Activated CD4-positive, alpha-beta T cell treated with anti-CD3 and anti-CD28 coated beads for 48 hours (primary cell): Measurements from ENCODE around the gene IL9.

ENCODE experiments used
- DNase-seq: peaks from one replicate; pipeline ENCODE4 v3.0.0-alpha.2; 2020

Gene IL9

DNA sequence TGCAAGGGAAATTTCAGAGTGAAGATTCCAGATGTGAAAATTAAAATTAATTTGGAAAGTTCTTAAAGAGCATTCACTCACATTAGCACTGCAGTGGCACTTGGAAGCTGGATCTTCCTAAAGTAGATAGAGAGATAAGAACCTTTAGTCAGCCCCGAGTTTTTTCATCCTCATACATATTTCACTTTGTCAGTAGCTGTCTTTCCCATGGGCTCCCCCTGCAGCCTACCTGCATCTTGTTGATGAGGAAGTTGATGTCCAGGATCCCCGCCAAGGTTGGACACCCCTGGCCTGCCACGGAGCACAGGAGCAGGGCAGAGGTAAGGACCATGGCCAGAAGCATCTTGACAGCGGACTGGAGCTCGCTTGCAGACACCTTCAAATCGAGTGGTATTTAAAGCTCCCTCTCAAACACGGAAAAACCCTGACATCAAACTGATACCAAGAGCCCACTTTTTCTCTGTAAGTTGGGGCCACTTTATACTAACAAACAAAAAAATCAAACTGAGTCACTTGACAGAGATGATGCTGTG is at the start of gene IL9:
TSS of gene IL9 (minus strand) at position 368 of the 533 bp plus-strand sequence. CDS start at position 343, 25 bp downstream.
- DNase-seq = no peak

DNA sequence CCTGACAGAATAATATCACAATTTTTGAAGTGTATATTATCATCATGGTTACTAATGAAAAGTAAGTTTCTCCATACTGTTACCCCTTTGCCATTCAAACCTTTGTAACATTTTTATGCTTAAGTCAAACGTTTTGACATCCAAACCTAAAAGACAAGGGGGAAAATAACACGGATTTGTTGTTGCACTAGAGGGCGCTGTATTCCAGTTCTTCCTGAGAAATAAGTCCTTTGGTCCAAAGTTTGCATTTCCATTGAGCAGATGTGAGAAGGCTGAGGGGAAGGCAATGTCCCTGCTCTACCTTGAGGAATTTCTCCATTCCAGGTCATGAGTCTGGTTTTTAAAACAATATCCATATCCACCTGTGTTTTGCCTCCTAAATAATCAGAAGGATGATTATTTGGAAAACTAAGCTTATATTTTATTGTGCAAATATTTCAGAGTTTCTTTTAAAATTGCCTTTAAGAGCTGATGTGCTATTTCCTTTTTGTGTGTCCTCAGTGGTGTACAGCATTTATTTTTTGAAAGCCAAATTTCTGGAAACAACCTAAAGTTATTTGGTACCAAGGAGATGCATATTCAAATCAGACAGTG is 49.4 kb upstream of the IL9 start:
- DNase-seq = peak; percentile 28

DNA sequence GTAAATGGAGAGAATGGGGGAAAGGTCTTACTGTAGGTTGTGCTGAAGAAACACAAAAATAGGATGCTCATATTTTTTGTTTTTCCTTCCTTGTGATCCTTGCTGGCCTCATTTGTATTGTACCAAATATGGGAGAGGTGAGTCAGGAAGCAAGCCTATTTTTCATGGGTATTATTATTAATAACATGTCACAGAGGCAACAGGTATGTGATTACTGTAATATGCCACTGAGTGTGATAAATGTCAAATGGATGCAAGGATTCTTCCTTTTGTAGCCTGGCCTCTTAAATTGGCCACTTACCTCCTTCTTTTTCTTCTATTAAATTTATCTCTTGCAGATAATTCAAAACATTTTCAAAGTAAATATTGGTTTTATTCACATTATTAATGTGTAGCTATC is 48.9 kb upstream of the IL9 start:
- DNase-seq = no peak

DNA sequence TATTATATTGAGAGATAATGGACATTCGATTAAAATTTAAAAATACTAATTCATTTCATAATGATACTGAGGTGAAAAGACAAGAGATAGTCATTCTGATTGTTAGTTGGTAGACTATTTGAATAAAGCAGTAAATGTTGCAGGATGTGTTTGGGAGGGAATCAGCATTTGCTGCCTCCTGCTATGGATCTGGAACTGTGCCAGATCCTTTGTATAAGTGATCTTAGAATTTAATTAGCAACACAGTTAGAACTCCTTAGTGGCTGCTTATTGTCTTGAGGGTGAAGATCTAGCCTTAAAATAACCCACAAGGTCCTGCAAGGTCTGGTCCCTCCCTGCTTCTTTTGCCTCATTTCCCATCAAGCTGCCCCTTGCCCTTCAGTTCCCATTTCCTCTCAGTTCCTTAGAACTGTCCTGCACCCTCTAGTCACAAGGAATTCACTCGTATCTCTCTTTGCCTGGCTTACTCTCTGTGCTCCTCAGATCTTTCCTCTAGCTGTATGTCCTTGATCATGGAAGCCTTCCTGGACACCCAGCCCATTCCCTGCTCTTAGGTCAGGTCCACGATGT is 46.6 kb upstream of the IL9 start:
- no peak for DNase-seq

DNA sequence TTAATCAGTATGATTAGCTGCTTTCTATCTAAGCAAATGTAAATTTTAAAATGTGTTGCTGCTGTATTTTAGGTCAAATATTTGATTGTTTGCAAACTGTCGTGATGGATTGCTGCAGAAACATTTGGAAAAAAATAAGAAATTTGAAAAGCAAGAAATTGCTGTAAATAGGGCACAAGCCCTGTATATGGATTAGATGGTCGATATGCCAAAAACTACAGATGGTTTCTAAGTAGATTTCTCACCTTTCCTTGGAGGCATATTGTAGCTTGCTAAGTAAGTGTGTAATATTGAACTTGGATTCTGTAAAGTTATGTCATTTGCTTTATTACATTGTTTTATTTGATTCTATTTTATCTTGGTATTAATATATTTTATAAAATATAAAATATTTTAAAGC is 46.1 kb upstream of the IL9 start:
- DNase-seq = no peak

DNA sequence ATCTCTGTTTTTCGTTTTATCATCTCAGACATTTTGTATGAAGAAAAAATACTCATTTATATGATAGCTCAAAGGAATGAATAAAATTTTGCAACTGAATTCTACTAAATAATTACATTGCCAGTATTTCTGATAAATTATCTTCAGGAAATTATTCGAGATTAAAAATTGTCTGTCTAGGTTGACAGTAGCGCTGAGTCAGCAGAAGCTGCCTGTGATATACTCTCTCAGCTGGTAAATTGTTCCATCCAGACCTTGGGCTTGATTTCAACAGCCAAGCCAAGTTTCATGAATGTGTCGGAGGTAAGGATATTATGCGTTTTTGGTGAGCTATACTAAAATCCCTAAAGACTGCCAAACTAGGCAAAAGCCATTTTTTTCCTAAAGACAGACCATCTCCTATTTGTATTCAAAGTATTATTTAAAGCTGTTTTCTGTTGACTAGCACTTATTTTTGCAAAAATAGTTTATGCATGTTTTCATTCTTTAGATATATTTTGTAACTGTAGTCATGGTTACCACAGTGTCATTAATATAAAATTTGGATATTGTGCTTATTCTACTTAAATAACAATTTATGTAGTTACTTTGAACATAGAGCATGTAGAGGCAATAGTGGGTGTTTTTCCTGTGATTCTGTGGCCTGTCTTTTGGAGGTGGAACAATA is 41.7 kb upstream of the IL9 start:
- no peak for DNase-seq

DNA sequence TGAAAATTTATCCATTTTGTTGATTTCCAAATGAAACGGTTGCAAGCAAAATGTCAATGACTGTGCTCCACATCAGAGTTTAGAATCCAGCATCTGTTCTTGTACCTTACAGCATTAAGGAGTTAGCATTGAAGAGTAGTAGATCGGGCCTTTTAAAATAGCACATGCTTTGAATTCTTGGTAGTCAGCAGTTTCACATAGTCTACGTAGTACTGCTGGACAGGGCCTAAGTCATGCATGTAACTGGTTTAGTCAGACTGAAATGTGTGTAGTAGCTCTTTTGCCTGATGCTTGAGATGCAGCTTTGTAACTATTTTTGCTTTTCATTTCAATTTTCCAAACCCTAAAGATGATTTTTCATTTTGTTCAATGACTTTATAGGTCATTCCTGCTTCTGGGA is 39.3 kb upstream of the IL9 start:
- no peak for DNase-seq

DNA sequence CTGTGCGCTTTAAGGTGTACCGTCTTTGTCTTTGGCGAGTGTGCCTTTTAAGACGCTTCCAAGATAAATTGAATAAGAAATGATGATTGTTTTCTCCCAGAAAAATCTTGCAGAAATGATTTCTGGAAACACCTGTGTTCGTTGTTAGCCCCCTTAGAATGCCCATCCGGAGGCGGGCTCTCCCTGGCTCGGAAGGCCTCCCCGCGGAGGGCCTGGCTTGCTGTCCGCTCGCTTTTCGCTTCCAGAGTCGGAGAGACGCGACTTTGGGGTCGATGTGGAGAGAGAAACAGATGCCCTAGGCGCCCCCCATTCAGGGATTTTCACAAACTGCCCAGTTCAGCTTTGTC is 35.3 kb upstream of the IL9 start:
- DNase-seq = no peak

DNA sequence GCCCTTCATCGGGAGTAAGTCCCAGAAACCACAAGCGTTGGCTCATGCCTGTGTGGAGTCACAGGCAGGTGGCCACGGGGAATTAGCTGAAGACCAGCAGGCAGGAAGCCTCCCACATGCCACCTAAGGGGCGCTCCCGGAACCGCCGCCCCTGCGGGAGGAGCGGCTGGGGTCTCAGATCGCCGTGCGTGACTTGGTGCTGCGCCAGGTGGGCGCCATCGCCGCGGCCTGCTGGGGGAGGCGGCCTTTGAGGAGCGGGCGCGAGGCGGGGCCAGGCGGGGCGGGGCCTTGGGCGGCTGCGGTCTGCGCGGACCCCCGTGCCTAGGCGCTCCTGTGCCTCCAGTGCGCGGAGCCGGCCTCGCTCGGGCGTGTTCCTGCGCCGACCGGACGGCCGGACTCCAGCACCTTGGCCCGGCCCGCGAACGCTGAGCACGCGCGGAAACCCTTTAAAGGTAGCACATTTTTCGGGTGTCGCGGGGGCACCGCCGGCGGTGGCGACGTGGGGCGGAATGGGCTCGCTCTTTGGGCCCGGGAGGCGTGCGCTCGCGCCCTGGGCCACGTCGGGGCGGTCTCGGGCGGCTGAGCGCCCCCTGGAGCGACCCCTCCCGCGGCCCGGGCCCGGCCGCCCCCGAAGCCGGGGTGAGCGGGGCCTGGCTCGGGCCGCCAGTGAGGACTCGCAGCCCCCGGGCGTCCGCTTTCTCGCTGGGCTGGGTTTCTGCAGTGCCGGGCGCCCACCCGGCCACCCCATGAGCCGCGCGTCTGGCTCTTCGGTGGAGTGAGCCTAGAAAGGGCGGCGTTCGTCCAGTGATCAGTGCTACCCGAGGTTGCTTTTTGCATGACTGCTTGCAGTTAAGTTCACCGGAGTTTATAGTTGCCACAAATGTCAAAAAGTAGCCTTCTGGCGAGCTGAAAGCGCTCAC is 34.6 kb upstream of the IL9 start:
- DNase-seq = no peak

DNA sequence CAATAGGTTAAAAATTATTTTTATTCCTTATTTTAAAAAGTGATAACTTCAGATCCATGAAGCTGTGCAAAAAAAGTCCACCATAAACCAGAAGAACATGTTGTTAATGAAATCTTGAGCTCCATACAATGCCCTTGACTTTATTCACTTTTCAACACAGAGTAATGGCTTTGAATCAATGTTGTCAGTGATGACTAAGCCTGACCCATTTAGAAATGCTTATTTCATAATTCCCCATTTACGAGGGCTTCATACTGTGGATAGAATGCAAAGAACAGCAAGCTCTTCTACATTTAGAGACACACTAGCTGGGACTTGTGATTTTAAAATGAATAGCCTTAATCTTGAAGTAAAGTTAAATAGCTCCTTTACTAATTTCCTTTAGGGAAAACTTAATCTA is 25.7 kb upstream of the IL9 start:
- no peak for DNase-seq

DNA sequence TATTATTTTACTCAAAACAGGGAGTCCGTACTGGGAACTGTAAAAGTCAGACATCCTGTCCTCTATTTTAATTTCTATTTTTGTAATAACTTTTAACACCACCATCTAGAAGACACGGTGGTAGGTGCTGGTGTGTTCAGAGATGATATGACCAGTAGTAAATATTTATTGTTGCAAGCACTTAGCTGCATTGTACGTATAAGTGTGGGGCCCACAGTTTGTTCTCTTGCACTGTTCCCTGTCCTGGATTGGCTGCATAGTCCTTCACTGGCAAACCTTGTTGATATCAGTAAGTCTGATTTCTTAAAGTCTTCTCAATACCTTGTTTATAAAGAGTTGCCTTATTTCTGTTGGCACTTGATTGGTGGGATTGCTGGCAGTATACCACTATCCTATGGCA is 24.6 kb upstream of the IL9 start:
- no peak for DNase-seq

DNA sequence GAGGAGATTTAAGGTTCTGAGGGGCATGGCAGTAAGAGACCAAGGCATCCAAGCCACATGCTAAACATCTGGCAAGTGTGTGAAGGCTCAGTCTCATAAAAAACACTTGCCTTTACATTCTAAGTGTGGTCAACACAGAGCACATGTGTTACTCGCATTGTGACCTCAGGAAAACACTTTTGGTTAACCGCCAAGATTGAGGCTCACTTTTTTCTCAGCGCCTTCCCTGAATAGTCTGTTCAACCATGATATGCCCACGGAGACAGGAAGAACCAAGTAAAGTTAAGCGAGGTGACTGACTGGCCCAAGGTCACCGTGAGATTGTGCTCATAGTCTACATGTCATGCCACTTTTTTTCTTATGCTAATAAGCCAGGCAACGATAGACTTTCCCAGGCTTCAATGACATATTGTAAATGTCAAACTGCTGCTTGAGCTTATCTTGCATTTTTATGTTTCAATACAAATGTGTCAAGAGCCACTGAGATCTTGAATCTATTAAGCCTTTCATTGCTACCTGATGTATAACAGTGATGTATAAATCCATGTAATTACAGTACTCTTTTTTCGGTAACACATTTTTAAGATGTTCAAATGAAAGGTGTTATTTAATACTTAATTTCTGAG is 21.1 kb upstream of the IL9 start:
- no peak for DNase-seq

DNA sequence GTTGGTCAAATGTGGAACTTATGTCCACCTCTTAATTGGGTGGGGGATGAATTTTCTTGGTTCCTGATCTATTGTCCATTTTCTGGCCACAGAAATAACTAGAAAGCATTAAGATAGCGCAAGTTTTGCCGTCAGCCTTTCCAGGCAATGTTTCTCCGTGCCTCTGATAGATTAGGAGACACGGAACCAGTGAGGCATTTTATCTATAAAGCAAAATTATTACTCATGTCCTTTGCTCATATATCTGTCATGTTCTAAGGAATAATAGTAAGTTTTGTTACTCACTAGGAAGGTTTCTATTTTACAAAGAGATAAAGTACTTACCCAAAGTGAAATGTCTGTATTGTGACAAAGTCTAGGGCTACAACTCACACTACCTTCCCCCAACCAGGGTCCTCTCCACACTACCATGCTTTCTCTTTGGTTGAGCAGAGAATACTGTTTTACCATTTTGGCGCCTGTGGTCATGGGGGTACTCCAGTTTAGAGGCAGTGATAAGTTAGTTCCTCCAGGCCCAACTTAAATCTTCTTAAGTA is 19.9 kb upstream of the IL9 start:
- no peak for DNase-seq

DNA sequence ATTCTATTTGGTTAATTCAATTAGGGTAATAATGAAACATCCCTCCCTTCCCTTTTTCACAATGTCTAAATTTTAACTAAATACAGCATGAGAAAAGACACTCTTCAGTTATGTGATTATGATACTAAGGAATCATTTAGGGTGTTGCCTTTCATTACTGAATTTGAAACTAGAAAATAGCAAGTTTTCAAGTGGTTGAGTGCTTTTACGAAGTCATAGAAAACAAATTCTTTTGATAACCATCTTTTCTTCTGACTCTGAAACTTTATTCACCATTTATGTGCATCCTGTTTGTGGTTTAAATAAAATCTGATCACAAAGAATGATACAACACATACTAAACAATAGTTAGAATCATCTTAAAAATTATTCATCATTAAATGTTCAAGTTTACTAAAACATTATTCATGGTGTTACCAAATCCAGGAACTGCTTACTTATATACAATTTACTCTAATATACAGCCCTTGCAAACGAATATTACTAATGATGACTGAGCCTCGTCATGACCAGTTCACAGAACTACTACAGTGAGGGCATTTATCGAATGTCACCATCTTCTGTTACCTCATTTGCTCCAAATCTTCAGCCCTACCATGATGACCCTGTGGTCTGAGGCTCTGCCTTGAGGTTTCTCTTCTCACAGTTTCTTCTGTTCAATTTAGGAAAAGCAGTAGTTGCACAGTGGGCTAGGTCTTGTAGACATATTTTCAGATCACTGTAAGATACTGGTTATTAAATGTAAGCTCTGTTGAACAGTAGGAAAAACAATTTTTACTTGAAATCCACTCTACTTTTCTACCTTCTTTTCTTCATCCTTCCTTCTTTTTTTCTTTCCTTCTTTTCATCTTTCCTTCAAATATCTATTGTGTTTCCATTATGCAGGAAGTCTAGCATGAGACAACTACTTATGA is 18.3 kb upstream of the IL9 start:
- DNase-seq = peak; percentile 16

DNA sequence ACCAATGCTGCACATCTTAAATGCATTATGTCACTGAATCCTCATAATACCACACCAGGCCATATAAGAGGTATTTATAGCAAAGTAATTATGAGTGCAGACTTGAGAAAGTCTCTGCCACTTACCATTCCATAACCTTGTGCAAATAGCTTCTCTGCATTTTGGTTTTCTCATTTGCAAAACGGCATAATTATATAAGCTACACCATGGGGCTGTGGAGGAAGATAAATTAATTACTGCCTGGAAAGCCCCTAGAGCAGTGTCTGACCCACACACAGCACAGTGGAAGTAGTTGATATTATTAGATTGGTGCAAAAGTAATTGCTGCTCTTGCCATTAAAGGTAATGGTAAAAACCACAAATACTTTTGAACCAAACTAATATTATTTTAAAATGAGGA is 9.5 kb upstream of the IL9 start:
- DNase-seq = no peak

DNA sequence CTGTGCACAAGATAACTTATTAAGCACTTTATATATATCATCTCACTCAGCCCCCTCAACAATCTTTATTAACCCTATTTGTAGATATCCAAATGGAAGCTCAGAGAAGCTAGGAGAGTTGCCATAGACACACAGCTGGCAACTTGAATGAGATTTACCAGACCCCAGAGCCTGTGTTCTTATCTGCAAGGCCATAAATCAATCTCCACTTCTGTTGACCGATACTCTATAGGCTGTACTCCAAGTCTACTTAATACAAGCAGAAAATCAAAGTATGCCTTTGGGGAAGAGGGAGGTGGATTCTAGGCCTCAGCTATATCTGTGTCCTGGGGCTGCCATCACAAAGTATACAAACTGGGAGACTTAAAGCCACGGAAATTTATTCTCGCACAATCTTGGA is 6.0 kb upstream of the IL9 start:
- DNase-seq = no peak

DNA sequence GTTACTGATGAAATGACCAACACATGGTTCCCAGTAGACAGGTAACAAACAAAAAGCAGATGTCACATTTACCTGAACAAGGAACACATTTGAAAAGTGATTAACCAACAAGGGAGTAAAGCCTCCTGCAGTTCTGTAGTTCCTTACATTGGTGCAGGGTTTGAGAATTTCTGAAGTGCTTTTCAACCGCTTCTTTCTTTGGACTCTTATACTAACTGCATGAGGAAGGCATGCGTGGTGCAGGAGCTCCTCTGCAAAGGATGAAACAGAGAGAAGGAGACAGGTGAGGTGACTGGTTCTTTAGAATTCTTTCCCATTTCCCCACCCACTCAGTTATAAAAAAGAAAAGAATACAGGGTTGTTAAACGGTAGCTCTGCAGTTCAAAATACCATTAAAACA is 4.6 kb upstream of the IL9 start:
- no peak for DNase-seq

DNA sequence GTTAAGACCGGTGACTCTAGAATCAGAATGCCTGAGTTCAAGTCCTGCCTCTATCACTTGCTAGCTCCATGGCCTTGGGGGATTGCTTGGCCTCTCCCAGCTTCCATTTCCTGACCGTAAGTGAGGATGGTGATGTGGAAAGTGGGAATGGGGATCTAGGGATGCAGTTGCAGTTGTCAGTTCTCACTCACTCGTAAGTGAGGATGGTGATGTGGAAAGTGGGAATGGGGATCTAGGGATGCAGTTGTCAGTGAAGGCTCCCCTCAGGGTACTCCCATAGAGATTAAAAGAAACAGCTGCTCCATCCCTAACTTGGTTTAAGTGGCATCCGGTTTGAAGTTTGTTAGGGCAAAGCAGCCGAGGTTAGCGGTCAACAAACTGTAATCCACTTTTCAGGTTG is 3.0 kb upstream of the IL9 start:
- DNase-seq = no peak

DNA sequence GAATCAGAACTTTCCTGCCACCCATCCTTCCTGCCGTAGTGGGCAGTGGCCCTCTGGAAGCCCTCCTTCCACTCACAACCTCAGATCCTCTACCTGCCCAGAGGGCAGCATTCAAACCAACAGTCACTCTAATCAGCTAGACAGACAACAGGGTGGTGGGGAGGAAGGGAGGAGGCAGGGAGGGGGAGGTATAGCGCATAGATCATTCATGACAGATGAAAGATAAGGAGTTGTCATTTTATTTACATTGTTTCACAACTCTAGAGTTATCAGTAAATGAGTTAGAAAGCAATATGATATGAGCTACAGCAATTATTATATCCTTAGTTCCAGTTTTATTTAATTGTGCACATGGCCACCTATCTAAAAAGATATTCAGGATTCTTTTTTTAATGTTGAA is 852 bp downstream of the IL9 start:
- no peak for DNase-seq

DNA sequence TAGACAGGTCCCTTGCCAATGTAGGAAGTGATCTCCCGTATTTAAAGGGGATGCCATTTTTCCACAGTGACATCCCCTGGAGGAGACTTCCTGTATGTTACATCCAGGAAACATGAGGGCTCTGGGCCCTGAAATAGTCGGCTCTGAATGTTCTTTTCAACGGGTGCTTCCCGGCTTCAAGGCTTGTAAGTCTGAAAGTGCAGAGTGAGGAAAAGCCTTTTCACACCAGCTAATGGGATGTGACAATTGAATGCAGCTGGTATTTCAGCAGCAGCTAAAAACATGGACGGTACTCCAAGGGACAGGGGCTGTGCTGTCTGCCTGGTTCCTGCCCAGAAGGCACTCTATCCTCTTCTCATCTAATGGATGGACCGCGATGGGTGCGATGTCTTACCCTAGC is 1.4 kb downstream of the IL9 start:
- no peak for DNase-seq

DNA sequence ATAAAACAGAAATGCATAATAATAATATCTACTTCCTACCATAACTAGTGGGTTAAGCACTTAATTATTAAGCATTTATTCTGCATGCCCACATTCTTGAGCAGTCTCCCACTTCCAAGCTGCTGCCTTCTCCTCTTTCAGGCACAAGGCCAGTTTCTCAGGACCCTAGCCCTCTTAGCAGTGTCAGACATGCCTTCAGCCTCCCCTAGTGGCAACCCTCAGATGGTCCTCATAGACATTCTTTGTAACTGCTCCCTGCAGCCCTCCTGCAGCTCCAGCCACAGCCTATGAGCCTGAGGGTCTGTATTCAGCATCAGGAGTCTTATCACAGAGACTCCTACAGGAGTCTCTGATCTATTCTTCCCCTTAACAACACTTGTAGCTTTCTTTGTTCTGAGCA is 3.9 kb downstream of the IL9 start:
- no peak for DNase-seq

DNA sequence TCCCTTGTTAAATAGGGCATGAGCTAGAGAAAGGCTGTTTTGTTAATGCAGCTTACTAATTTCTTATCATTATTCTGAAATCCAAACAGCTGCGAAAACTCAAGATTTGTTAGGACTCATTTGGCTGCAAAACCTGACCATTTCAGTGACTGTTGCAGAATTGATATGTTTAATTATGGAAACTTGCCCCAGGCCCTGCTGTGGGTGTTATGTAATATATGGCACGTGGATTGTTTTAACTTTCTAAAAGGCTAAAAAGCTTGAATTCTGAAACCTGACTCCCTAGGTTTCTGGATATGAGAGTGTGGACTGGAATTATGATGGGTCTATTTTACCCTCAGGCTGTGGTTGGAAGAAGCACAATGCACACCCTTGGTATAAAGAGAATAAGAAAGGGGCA is 4.4 kb downstream of the IL9 start:
- DNase-seq = no peak
